Measurements from ENCODE around the gene FAM107B. TPM values are rescaled to one million over a fixed set of nuclear protein-coding genes. Genes with fewer than 3 reads are reported as not detected.
A peak's percentile ranks its signal among the peaks of the same experiment; 100 is the strongest.

The FAM107B gene
- total and polyA plus RNA-seq, 10 of the 15 experiments (the other 5 are each of a cell fraction or from before 2014, with no cell fraction given): 22.9 to 162 (median 86.6) TPM

GRCh38 chr10:14742815-14743214, 31.9 kb downstream of the FAM107B start:
- no peaks in the 10 kb centered on the region for H3K79me2 ChIP-seq (ENCODE audit: control insufficient read depth, insufficient read depth, low read length)
- ChIA-PET POLR2A (interaction anchor here (0.7 kb wide), 2 partner anchors 8 to 97 kb away, joined by 3 read pairs; no protein-coding TSS in a partner anchor), SMC1A (ENCODE audit: uncharacterized antibody, unreplicated experiment) (interaction anchor here (0.9 to 2.6 kb wide), 13 partner anchors 10 to 210 kb away, joined by 3 to 9 read pairs (median 4); no protein-coding TSS in a partner anchor), RAD21 (ENCODE audit: unreplicated experiment) (interaction anchor here (0.9 to 1.8 kb wide), 7 partner anchors 8 to 211 kb away, joined by 3 to 5 read pairs (median 3); partner anchors contain the start of gene DCLRE1C), CTCF (interaction anchor here (0.9 kb wide), 1 partner anchor 80 kb away, joined by 3 read pairs; no protein-coding TSS in a partner anchor)
- DNase-seq (ENCODE audit: low read depth, low spot score): peak; percentile 76
- no peaks in the 10 kb centered on the region for H4K20me1 ChIP-seq (ENCODE audit: control insufficient read depth, insufficient read depth)
- intact Hi-C loops (cut with micrococcal nuclease; ENCODE audit: unreplicated experiment): loop anchor here (1.0 to 2.0 kb wide), 3 partner anchors 83 to 140 kb away; no protein-coding TSS in a partner anchor
- FAIRE-seq: peak; percentile 35
- in situ Hi-C loops (cut with MboI): loop anchor here (5.0 kb wide), 2 partner anchors 81 to 136 kb away; no protein-coding TSS in a partner anchor
- H3K9me3 ChIP-seq (replicated peaks; ENCODE audit: control insufficient read depth, insufficient read depth, low read length): no peaks in the 10 kb centered on the region; the same call in 2 of the 3 replicates
- WGBS (ENCODE audit: insufficient coverage, insufficient replicate concordance, low lambda C conversion rate, missing lambda C conversion rate): 0% methylated on average over 3 of the region's 3 CpGs
- peak overlapping the region; percentile 59 for H3K4me2 ChIP-seq (ENCODE audit: control insufficient read depth, insufficient read depth)
- H3K27ac ChIP-seq (ENCODE audit: control insufficient read depth, insufficient read depth): peak overlapping the region; percentile 69
- H3K36me3 ChIP-seq (ENCODE audit: control insufficient read depth in 2 of 2, insufficient read depth in 2 of 2, low read length in 1 of 2): no peaks in the 10 kb centered on the region
- H2AFZ ChIP-seq (ENCODE audit: control insufficient read depth, low read depth, low read length): peak overlapping the region; percentile 9; the same call in 1 of the 2 replicates
- no peaks in the 10 kb centered on the region for H3K27me3 ChIP-seq (replicated peaks in 1 of 2; ENCODE audit: control insufficient read depth in 2 of 2, insufficient read depth in 2 of 2, low read length in 1 of 2)
- ATAC-seq: peak; percentile 92
- H3K9ac ChIP-seq (ENCODE audit: control insufficient read depth, insufficient read depth, low read length): no peak overlapping the region
- H3K4me1 ChIP-seq (ENCODE audit: control insufficient read depth, insufficient read depth, low read length): peaks cover 32% of the 10 kb centered on the region
- no peak overlapping the region for H3K4me3 ChIP-seq
- BruUV-seq (replicated peaks): no TSS peak
- TF ChIP-seq PRDM15 (CRISPR knock-in tag; IDR thresholded peaks at IDR 0.05) (no peak), STAT1 (conservative IDR thresholded peaks at IDR 0.05) (no peak), BCL11A (IDR thresholded peaks at IDR 0.05; ENCODE audit: low read depth, low read length) (peak; percentile 78), IRF5 (IDR thresholded peaks at IDR 0.05; ENCODE audit: borderline replicate concordance) (no peak; the same call in 1 of the 2 replicates), ZNF592 (IDR thresholded peaks at IDR 0.05) (peak; percentile 6; the same call in 1 of the 2 replicates), SMARCA5 (IDR thresholded peaks at IDR 0.05) (no peak), CTCF (IDR thresholded peaks at IDR 0.05 in 2 of 3, conservative IDR thresholded peaks at IDR 0.05 in 1 of 3; ENCODE audit: control insufficient read depth in 2 of 3, extremely low read depth in 1 of 3, insufficient read depth in 1 of 3, low read depth in 3 of 3, low read length in 3 of 3) (no peak), PML (IDR thresholded peaks at IDR 0.05; ENCODE audit: low read length) (no peak), ASH2L (IDR thresholded peaks at IDR 0.05; ENCODE audit: borderline replicate concordance, low read depth) (no peak), CHD4 (IDR thresholded peaks at IDR 0.05) (no peak)

Data from GM12878 (cell line).